OCI-LY7 (cell line): Measurements from ENCODE around the gene COPZ1.

ENCODE experiments used
- CTCF ChIP-seq: fragments of 200-600 bp; sonication (generic); conservative IDR thresholded peaks from 2 replicates; pipeline ENCODE4 v1.5.1; 2014; ENCODE audit warnings: mild to moderate bottlenecking, antibody characterized with exemption, low read length, moderate library complexity, mixed read lengths
- EZH2phosphoT487 ChIP-seq: fragments of 200-600 bp; sonication (generic); IDR thresholded peaks from 2 replicates; pipeline ENCODE4 v1.6.1; 2018; ENCODE audit warnings: low read depth, borderline replicate concordance, mild to moderate bottlenecking, mixed run types, antibody characterized with exemption, low read length, moderate library complexity, mixed read lengths

- TF ChIP-seq CTCF (no peak), EZH2phosphoT487 (no peak)
These were observed 12.4 kb downstream of the COPZ1 start for GRCh38 chr12:54337280-54337842.
